H7 (cell line): ENCODE measurements around the gene TPBGL. TPM values are rescaled to one million over a fixed set of nuclear protein-coding genes. Genes with fewer than 3 reads are reported as not detected.

Experiments used
- DNase-seq: peaks from one replicate; pipeline ENCODE4 v3.0.0; 2012
- H3K27me3 ChIP-seq: 2 replicates; pipeline ENCODE4 v1.6.0; 2011; ENCODE audit warnings: mild to moderate bottlenecking, low read length; ENCODE audit not compliant: control insufficient read depth, insufficient read depth
- H3K36me3 ChIP-seq: replicated peaks from 2 replicates; pipeline ENCODE4 v1.5.1; 2011; ENCODE audit warnings: low read length; ENCODE audit not compliant: control insufficient read depth, insufficient read depth
- H3K4me3 ChIP-seq: 2 replicates; pipeline ENCODE4 v1.5.1; 2011; ENCODE audit warnings: low read depth, mild to moderate bottlenecking, control low read depth, low read length, moderate library complexity; ENCODE audit not compliant: insufficient read depth
- total RNA-seq: library from RNA; depleted of rRNA; stranded (reverse); fragments of >200 nt; shearing (Covaris generic); gene quantifications from 2 replicates; pipeline ENCODE4 v1.2.3, GENCODE V29; 2014

TPBGL gene
- total RNA-seq, 1 experiment from 2014 or later: not detected

DNA sequence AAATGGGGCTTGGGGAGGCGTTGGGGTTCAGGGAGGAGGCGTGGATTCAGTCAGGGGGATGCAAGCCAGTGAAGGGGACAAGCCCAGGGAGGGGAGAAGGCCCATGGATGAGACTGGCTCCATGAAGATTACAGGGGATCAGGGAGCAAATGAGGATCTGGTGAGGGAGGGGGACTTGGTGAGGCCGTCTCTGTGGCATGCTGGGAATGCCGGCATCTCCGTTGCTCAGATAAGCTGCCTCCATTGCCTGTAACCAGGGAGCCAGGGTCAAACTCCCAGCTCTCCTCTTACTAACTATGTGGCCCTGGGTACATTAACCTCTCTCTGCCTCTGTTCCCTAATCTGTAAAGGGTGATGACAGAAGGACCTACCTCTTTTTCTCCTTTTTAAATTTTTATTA, 38.7 kb downstream of the TPBGL start:
- DNase-seq: peak; percentile 64

GRCh38 chr11:75280227-75280701, 39.7 kb downstream of the TPBGL start:
- peak; percentile 96 for DNase-seq
- Histone ChIP-seq H3K27me3 (no peaks in the 10 kb centered on the region), H3K4me3 (no peak overlapping the region), H3K36me3 (peaks cover 2% of the 10 kb centered on the region)

More for the DNA sequence above, 38.7 kb downstream of the TPBGL start:
- Histone ChIP-seq H3K27me3 (no peaks in the 10 kb centered on the region), H3K36me3 (peaks cover 2% of the 10 kb centered on the region), H3K4me3 (no peak overlapping the region)

GRCh38 chr11:75280770-75281468, 40.3 kb downstream of the TPBGL start:
- Histone ChIP-seq H3K4me3 (no peak overlapping the region), H3K27me3 (no peaks in the 10 kb centered on the region), H3K36me3 (peaks cover 2% of the 10 kb centered on the region)
- DNase-seq: no peak

DNA sequence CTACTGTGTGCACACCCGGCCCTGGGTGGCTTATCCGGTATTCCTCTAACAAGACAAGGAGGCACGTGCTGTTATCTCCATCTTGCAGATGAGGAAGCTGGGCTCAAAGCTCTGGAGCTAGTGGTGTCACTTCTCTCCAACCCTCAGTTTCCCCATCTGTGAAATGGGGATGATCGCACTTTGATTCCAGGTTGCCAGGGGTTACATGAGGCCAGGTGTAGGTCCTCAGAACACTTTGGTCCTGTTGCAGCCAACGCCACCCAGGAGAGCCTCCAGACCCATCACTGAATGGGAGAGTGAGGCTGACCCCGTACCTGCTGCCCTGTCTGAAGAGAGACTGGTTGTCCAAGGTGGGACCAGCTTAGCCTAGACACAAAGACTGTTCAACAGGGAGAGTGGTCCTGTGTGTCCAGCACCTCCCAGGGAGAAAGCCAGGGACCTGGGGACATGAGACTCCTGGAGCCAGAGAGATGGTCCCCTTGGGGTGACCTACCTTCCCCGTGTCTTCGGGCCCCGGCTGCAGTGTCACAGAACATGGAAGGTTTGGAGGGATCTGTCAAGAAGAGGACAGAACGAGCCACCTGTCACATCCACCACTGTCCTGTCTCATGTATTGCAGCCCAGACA, 41.0 kb downstream of the TPBGL start:
- Histone ChIP-seq H3K4me3 (no peak overlapping the region), H3K36me3 (peaks cover 2% of the 10 kb centered on the region), H3K27me3 (no peaks in the 10 kb centered on the region)
- no peak for DNase-seq

GRCh38 chr11:75283391-75283931, 42.9 kb downstream of the TPBGL start:
- no peaks in the 10 kb centered on the region; the same call in none of the 2 replicates for H3K36me3 ChIP-seq
- no peak overlapping the region for H3K4me3 ChIP-seq
- peak; percentile 66 for DNase-seq
- H3K27me3 ChIP-seq: no peaks in the 10 kb centered on the region

- no peak overlapping the region for H3K4me3 ChIP-seq
- no peaks in the 10 kb centered on the region for H3K27me3 ChIP-seq
- no peak for DNase-seq
- H3K36me3 ChIP-seq: no peaks in the 10 kb centered on the region; the same call in 1 of the 2 replicates
Observed at GRCh38 chr11:75285776-75286360, 45.3 kb downstream of the TPBGL start.

DNA sequence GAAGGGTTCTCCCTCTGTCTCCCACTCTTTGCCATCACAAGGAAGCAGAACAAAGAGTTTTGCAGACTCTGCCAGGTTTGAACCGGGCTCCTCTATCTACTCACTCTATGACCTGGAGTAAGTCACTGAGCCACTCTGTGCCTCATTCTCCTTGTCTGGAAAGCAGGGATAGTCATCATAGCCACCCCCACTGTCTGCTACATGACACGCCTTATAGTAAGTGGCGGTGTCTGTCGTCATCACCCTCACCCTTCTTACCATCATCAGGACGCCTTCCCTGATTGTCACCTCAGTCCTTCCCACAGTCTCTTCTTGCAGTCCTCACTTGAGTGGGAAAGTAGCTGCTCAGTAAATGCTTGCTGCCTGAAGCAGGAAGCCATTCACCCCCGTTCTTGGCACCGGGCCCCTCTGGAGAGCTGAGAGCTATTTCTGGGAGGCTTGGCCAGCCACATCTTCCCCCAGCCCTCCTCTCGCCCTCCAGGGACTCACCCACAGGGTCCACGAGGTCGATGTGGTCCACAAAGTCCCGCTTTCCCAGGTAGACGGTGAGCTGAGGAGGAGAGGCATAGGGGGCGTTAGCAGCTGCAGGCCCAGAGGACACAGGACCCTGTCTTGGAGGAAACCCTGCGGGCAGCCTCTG, 46.4 kb downstream of the TPBGL start:
- DNase-seq: no peak
- Histone ChIP-seq H3K27me3 (no peaks in the 10 kb centered on the region), H3K4me3 (no peak overlapping the region), H3K36me3 (no peaks in the 10 kb centered on the region)

- Histone ChIP-seq H3K4me3 (no peak overlapping the region), H3K36me3 (no peaks in the 10 kb centered on the region), H3K27me3 (no peaks in the 10 kb centered on the region)
- no peak for DNase-seq
Observed at GRCh38 chr11:75287579-75287978, 47.0 kb downstream of the TPBGL start.

- no peak for DNase-seq
- Histone ChIP-seq H3K36me3 (no peaks in the 10 kb centered on the region), H3K27me3 (no peaks in the 10 kb centered on the region), H3K4me3 (no peak overlapping the region)
Observed at GRCh38 chr11:75289511-75289760, 48.9 kb downstream of the TPBGL start.

DNA sequence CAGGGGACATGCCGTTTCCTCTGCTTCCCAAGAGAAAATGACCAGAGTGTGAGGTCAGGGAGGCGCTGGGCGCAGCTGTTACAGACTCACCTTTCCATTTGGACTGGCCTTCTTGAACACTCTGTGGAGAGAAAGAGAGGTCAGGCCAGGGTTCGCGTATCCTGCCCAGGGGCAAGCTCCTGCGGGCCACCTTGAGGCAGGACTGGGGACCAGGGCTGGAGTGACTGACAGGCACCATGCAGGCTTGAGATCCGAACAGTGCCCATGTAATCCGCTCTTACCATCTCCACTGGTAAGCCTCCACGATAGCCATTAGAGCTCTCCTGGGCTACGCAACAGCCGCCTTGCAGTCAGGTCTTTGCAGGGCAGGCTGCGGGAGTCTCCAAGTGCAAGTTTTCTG, 49.3 kb downstream of the TPBGL start:
- Histone ChIP-seq H3K36me3 (no peaks in the 10 kb centered on the region), H3K27me3 (no peaks in the 10 kb centered on the region), H3K4me3 (no peak overlapping the region)
- DNase-seq: no peak

DNA sequence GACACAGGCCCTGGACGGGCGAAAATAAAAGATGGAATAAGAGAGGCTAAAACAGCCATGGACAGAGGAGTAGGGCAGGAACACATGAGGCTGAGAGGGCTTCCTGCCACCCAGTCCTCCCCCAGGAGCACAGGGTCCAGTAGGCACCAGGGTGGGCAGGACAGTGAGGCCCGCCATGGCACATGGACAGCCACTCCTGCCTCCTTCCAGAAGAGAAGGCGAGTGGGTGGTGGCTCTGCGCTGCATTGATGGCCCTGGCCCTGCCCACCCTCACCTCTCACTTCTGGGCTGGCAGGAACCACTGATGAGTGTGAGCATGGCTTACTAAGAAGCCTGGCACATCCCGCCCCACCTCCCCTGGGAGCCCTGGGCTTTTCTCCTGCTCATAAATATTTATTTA, 51.2 kb downstream of the TPBGL start:
- DNase-seq: no peak
- Histone ChIP-seq H3K4me3 (no peak overlapping the region), H3K36me3 (no peaks in the 10 kb centered on the region), H3K27me3 (no peaks in the 10 kb centered on the region)

DNA sequence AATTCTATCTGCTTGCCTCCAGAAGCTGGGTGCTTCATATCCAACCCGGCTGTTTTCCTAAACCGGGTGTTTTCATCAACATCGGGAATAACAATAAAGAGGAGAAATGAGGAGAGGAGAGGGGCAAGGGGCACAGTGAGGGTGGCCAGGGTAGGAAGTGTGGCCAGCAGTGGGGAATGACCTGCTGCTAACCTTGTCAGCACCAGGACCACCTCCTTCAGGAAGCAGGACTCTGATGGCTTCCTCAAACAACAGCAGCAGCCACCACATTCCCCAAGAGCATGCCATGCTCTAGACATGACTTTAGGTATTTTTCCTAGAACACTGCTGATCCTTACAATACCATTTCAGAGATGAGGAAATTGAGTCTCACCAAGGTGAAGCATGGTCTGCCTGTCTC, 52.4 kb downstream of the TPBGL start:
- no peak for DNase-seq
- no peak overlapping the region for H3K4me3 ChIP-seq
- H3K36me3 ChIP-seq: no peaks in the 10 kb centered on the region
- H3K27me3 ChIP-seq: no peaks in the 10 kb centered on the region
